ENCODE data around the gene GNS.
"Not testable (repeated sequence)": the region's sequence is repeated elsewhere in the genome, so short reads cannot be mapped to it uniquely, and the experiment has no call there.

GNS gene

GRCh38 chr12:64779354-64779974 lies 20.3 kb upstream of the GNS start:
- DNase-seq (ENCODE audit: low spot score): no peak

- not testable (repeated sequence) for DNase-seq (ENCODE audit: low spot score)
These were observed 16.0 kb upstream of the GNS start for GRCh38 chr12:64775147-64775736.

- no peak for DNase-seq (ENCODE audit: low spot score)
These were observed 14.2 kb upstream of the GNS start for GRCh38 chr12:64773386-64773785.

GRCh38 chr12:64767495-64767894 lies 8.3 kb upstream of the GNS start:
- DNase-seq (ENCODE audit: low spot score): no peak

GRCh38 chr12:64760808-64761573 lies 1.8 kb upstream of the GNS start:
- DNase-seq (ENCODE audit: low spot score): no peak

GRCh38 chr12:64757771-64758170 lies 1.4 kb downstream of the GNS start:
- no peak for DNase-seq (ENCODE audit: low spot score)

GRCh38 chr12:64756376-64756775 lies 2.8 kb downstream of the GNS start:
- no peak for DNase-seq (ENCODE audit: low spot score)

- no peak for DNase-seq (ENCODE audit: low spot score)
These were observed 5.8 kb downstream of the GNS start for GRCh38 chr12:64753427-64753826.

- no peak for DNase-seq (ENCODE audit: low spot score)
These were observed 6.4 kb downstream of the GNS start for GRCh38 chr12:64752833-64753238.

GRCh38 chr12:64752032-64752431 lies 7.2 kb downstream of the GNS start:
- DNase-seq (ENCODE audit: low spot score): no peak

- DNase-seq (ENCODE audit: low spot score): no peak
These were observed 9.6 kb downstream of the GNS start for GRCh38 chr12:64749461-64750200.

GRCh38 chr12:64747695-64748094 lies 11.5 kb downstream of the GNS start:
- DNase-seq (ENCODE audit: low spot score): no peak

- DNase-seq (ENCODE audit: low spot score): no peak
These were observed 12.5 kb downstream of the GNS start for GRCh38 chr12:64746663-64747062.

- no peak for DNase-seq (ENCODE audit: low spot score)
These were observed 13.2 kb downstream of the GNS start for GRCh38 chr12:64745980-64746379.

GRCh38 chr12:64745259-64745807 lies 13.9 kb downstream of the GNS start:
- no peak for DNase-seq (ENCODE audit: low spot score)

GRCh38 chr12:64744422-64745258 lies 14.6 kb downstream of the GNS start:
- DNase-seq (ENCODE audit: low spot score): no peak

- no peak for DNase-seq (ENCODE audit: low spot score)
These were observed 16.0 kb downstream of the GNS start for GRCh38 chr12:64743206-64743605.

- DNase-seq (ENCODE audit: low spot score): no peak
These were observed 16.8 kb downstream of the GNS start for GRCh38 chr12:64742416-64742815.

- DNase-seq (ENCODE audit: low spot score): no peak
These were observed 18.6 kb downstream of the GNS start for GRCh38 chr12:64740646-64741045.

GRCh38 chr12:64739778-64740177 lies 19.4 kb downstream of the GNS start:
- no peak for DNase-seq (ENCODE audit: low spot score)

- no peak for DNase-seq (ENCODE audit: low spot score)
These were observed 21.7 kb downstream of the GNS start for GRCh38 chr12:64737539-64737938.

Measured in putamen (tissue), 1 donor.